T-helper 9 cell (primary cell): ENCODE results near the gene NEB.
"Not testable (repeated sequence)": the region's sequence is repeated elsewhere in the genome, so short reads cannot be mapped to it uniquely, and the experiment has no call there.

Experiments
- DNase-seq: peaks from one replicate; pipeline ENCODE4 v3.0.0-alpha.2; 2020

Gene NEB

GRCh38 chr2:151688719-151689118 is 45.6 kb downstream of the NEB start:
- no peak for DNase-seq

GRCh38 chr2:151682459-151683003 is 51.7 kb downstream of the NEB start:
- no peak for DNase-seq

GRCh38 chr2:151681051-151681450 is 53.2 kb downstream of the NEB start:
- no peak for DNase-seq

- DNase-seq, result no peak
Observed at GRCh38 chr2:151679994-151680393, 54.3 kb downstream of the NEB start.

GRCh38 chr2:151678849-151679248 is 55.4 kb downstream of the NEB start:
- no peak for DNase-seq

- no peak for DNase-seq
Observed at GRCh38 chr2:151673016-151673415, 61.3 kb downstream of the NEB start.

GRCh38 chr2:151672277-151672676 is 62.0 kb downstream of the NEB start:
- no peak for DNase-seq

- no peak for DNase-seq
Observed at GRCh38 chr2:151670846-151671597, 63.3 kb downstream of the NEB start.

- DNase-seq, result no peak
Observed at GRCh38 chr2:151670346-151670745, 63.9 kb downstream of the NEB start.

- DNase-seq, result no peak
Observed at GRCh38 chr2:151669585-151670081, 64.6 kb downstream of the NEB start.

- DNase-seq, result no peak
Observed at GRCh38 chr2:151668737-151669136, 65.5 kb downstream of the NEB start.

GRCh38 chr2:151665959-151666358 is 68.3 kb downstream of the NEB start:
- no peak for DNase-seq

GRCh38 chr2:151664520-151664919 is 69.8 kb downstream of the NEB start:
- DNase-seq, result no peak

- no peak for DNase-seq
Observed at GRCh38 chr2:151661625-151662024, 72.7 kb downstream of the NEB start.

GRCh38 chr2:151658081-151658480 is 76.2 kb downstream of the NEB start:
- no peak for DNase-seq

GRCh38 chr2:151657667-151658076 is 76.6 kb downstream of the NEB start:
- DNase-seq, result no peak

- no peak for DNase-seq
Observed at GRCh38 chr2:151655663-151656398, 78.4 kb downstream of the NEB start.

GRCh38 chr2:151654891-151655290 is 79.4 kb downstream of the NEB start:
- DNase-seq, result no peak

- no peak for DNase-seq
Observed at GRCh38 chr2:151654085-151654484, 80.2 kb downstream of the NEB start.

- DNase-seq, result no peak
Observed at GRCh38 chr2:151651274-151651673, 83.0 kb downstream of the NEB start.

- no peak for DNase-seq
Observed at GRCh38 chr2:151650456-151650855, 83.8 kb downstream of the NEB start.

- DNase-seq, result no peak
Observed at GRCh38 chr2:151649966-151650365, 84.3 kb downstream of the NEB start.

- DNase-seq, result no peak
Observed at GRCh38 chr2:151649400-151649799, 84.9 kb downstream of the NEB start.

- DNase-seq, result not testable (repeated sequence)
Observed at GRCh38 chr2:151646512-151646911, 87.8 kb downstream of the NEB start.
